ENCODE measurements around the gene SEH1L. TPM values are rescaled to one million over a fixed set of nuclear protein-coding genes. Genes with fewer than 3 reads are reported as not detected.

The SEH1L gene
- total RNA-seq, 1 donor from 2014 or later = 28.0 TPM

- intact Hi-C loops (cut with DNase I) = no loop called here
Observed at GRCh38 chr18:13007248-13007560, 59.4 kb downstream of the SEH1L start.

GRCh38 chr18:13011719-13012118, 63.9 kb downstream of the SEH1L start:
- no peak overlapping the region for H3K27ac ChIP-seq
- TF ChIP-seq POLR2AphosphoS5 (IDR thresholded peaks at IDR 0.05; ENCODE audit: insufficient read depth in 1 of 2, low read depth in 1 of 2) (no peak), CTCF (IDR thresholded peaks at IDR 0.05) (no peak), POLR2A (IDR thresholded peaks at IDR 0.05) (no peak)
- peaks cover 0 to 41% of the 10 kb centered on the region in 2 donors for H3K36me3 ChIP-seq
- intact Hi-C loops (cut with DNase I) = no loop called here
- no peak overlapping the region for H3K4me3 ChIP-seq
- no peak for DNase-seq (ENCODE audit: extremely low spot score in 2 of 2)
- no peaks in the 10 kb centered on the region for H3K9me3 ChIP-seq
- no peaks in the 10 kb centered on the region for H3K4me1 ChIP-seq
- no peaks in the 10 kb centered on the region for H3K27me3 ChIP-seq

More at GRCh38 chr18:13007248-13007560, 59.4 kb downstream of the SEH1L start:
- Histone ChIP-seq H3K27ac (no peak overlapping the region), H3K9me3 (no peaks in the 10 kb centered on the region), H3K36me3 (peaks cover 0 to 21% of the 10 kb centered on the region in 2 donors), H3K4me3 (no peak overlapping the region), H3K27me3 (no peaks in the 10 kb centered on the region), H3K4me1 (no peaks in the 10 kb centered on the region)
- no peak for TF ChIP-seq POLR2A (IDR thresholded peaks at IDR 0.05)
- no peak for TF ChIP-seq CTCF (IDR thresholded peaks at IDR 0.05)
- TF ChIP-seq POLR2AphosphoS5 (IDR thresholded peaks at IDR 0.05; ENCODE audit: insufficient read depth in 1 of 2, low read depth in 1 of 2) = no peak
- no peak for DNase-seq (ENCODE audit: extremely low spot score in 2 of 2)

GRCh38 chr18:13014232-13014631, 66.4 kb downstream of the SEH1L start:
- no peak overlapping the region for H3K4me3 ChIP-seq
- intact Hi-C loops (cut with DNase I) = no loop called here
- no peaks in the 10 kb centered on the region for H3K27me3 ChIP-seq
- no peaks in the 10 kb centered on the region for H3K9me3 ChIP-seq
- peaks cover 0 to 43% of the 10 kb centered on the region in 2 donors for H3K36me3 ChIP-seq
- no peak for DNase-seq (ENCODE audit: extremely low spot score in 2 of 2)
- TF ChIP-seq CTCF (IDR thresholded peaks at IDR 0.05) (no peak), POLR2AphosphoS5 (IDR thresholded peaks at IDR 0.05; ENCODE audit: insufficient read depth in 1 of 2, low read depth in 1 of 2) (no peak), POLR2A (IDR thresholded peaks at IDR 0.05) (no peak)
- H3K27ac ChIP-seq = no peak overlapping the region
- no peaks in the 10 kb centered on the region for H3K4me1 ChIP-seq

GRCh38 chr18:13014818-13015217, 67.0 kb downstream of the SEH1L start:
- H3K27me3 ChIP-seq = no peaks in the 10 kb centered on the region
- H3K27ac ChIP-seq = no peak overlapping the region
- intact Hi-C loops (cut with DNase I) = no loop called here
- DNase-seq (ENCODE audit: extremely low spot score in 2 of 2) = no peak
- TF ChIP-seq POLR2AphosphoS5 (IDR thresholded peaks at IDR 0.05; ENCODE audit: insufficient read depth in 1 of 2, low read depth in 1 of 2) (no peak), POLR2A (IDR thresholded peaks at IDR 0.05) (no peak), CTCF (IDR thresholded peaks at IDR 0.05) (no peak)
- no peaks in the 10 kb centered on the region for H3K9me3 ChIP-seq
- H3K4me1 ChIP-seq = no peaks in the 10 kb centered on the region
- peaks cover 0 to 39% of the 10 kb centered on the region in 2 donors for H3K36me3 ChIP-seq
- no peak overlapping the region for H3K4me3 ChIP-seq

- H3K36me3 ChIP-seq = peaks cover 0 to 35% of the 10 kb centered on the region in 2 donors
- intact Hi-C loops (cut with DNase I) = no loop called here
- no peak overlapping the region for H3K27ac ChIP-seq
- no peak for DNase-seq (ENCODE audit: extremely low spot score in 2 of 2)
- H3K27me3 ChIP-seq = no peaks in the 10 kb centered on the region
- TF ChIP-seq POLR2A (IDR thresholded peaks at IDR 0.05) = no peak
- no peak for TF ChIP-seq CTCF (IDR thresholded peaks at IDR 0.05)
- TF ChIP-seq POLR2AphosphoS5 (IDR thresholded peaks at IDR 0.05; ENCODE audit: insufficient read depth in 1 of 2, low read depth in 1 of 2) = no peak
- H3K4me1 ChIP-seq = no peaks in the 10 kb centered on the region
- H3K4me3 ChIP-seq = no peak overlapping the region
- H3K9me3 ChIP-seq = peaks cover 1% of the 10 kb centered on the region
Observed at GRCh38 chr18:13017247-13017875, 69.5 kb downstream of the SEH1L start.

Measured in vagina (tissue), 2 donors.